ENCODE measurements around the gene GDAP1L1. TPM values are rescaled to one million over a fixed set of nuclear protein-coding genes. Genes with fewer than 3 reads are reported as not detected.
A peak's percentile ranks its signal among the peaks of the same experiment; 100 is the strongest.
"Not testable (repeated sequence)": the region's sequence is repeated elsewhere in the genome, so short reads cannot be mapped to it uniquely, and the experiment has no call there.

The GDAP1L1 gene
- total RNA-seq, 1 experiment from 2014 or later: not detected

DNA sequence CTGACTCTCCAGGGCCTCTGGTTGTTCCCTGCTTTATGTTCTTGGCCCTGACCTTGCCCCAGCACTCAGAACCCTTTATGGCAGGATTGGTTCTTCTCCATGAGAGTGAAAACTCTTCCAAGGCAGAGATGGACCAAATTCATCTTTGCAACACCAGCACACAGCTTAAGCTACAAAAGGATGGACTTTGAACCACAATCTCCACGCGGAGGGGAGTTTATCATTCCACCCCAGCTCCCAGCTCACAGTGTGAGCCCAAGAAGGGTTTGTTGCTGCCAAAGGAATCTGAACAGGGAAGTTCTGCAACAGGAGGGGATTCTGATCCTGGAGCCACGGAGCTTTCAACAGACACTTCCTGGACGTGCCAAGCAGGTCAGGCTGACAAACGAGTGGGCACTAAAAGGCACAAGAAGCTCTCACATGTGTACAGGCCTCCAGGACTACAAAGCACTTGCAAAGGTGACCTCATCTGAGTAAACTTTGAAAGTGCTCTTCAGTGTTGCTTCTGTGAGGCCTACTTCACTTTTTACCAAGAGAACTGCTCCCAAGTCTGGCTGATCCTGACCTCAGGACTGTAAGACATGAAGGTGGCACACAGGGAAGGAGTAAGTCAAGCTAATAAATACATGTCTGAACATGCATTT, 55.0 kb downstream of the GDAP1L1 start:
- DNase-seq (ENCODE audit: low spot score): no peak

DNA sequence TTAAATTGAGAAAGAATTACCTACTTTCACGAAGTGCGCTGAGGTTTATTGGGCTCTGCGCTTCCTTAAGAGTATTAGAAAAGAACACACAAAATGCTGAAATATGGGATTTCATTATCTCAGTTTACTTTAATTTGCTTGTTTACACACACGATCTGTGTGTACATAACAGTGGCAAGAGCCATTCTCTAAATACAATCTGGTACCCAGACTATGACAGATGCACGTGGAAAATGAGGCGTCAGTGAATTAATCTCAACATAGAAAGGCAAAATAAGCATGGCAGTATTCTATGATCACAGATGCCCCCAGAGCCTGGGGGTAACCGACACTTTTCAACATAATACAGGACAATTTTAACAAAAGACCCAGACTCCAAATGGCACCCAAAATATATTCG, 55.6 kb downstream of the GDAP1L1 start:
- DNase-seq (ENCODE audit: low spot score): no peak

DNA sequence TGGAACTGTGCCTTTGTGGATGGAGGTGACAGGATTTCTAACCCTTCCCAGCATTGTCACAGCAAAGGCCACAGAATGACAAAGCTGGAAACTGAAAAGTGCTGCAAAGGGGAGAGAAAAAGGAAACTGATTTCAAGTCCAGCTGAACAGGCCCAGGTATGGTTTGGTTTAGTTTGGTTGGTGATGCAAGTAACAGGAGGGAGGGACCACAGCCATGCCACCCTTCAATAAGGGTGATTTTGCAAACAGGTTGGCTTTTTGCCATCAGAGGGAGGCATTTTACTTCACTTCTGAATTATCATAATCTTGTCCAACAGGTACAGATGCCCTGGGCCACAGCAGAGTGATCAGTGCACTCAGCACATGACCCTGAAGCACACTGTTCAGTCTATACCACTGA, 57.3 kb downstream of the GDAP1L1 start:
- DNase-seq (ENCODE audit: low spot score): no peak

DNA sequence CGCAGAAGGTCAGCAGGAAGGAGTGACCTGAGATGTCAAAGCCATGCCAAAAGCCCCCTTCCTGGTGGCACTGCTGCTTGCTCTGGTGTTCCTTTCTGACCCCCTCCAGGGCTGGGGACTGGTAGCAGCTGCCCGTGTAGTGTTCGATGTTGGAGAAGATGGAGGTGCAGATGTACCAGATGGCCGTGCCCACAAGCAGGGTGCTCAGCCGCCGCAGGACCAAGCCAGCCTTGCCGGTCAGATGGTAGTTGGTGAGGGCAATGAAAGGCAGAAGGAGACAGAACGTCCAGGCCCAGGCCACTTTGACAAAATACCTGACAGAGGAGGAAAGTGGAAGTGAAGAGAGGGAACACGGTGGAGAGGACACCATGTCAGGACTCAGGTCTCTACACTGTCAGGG, 59.8 kb downstream of the GDAP1L1 start:
- DNase-seq (ENCODE audit: low spot score): no peak

DNA sequence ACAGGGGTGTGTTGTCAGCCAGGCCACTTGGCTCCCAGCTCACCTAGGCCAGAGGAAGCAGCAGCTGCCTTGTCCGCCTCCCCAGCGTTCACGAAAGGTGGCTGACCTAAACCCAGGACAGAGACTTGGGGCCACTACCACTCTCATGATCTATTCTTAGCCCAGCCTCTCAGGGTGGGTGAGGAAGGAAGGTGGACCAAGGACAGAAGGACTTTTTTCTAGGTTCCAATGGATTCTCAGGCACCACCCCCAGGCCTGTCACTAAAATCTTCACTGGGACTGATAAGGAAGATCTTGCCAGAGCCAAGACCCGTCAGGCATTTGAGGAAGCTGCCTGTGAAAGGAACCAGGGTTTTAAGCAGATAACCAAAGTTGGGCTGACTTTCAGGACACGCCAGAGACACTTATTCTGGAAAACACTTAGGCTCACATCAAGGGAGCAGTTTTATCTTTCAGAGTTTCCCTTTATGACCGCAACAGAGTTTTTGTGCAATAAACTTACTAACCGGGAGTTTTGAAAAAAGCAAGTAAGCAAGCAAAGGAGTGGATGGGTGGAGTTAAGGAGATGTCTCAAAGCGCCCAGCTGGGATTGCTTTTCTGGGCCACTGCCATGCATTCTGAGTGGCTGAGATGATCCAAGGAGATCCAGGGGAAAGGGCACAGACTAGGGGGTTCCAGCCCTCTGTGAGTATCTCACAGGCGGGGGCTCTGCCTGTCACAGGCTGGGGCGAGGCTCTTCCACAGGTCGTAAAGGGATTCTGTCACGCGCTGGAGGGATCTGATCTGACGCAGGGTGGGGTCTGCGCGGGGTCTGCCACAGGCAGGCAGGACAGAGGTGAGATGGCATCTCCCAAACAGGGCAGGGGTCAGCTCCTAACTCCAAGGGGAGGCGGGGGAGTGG, 62.9 kb downstream of the GDAP1L1 start:
- peak; percentile 28 for DNase-seq (ENCODE audit: low spot score)

DNA sequence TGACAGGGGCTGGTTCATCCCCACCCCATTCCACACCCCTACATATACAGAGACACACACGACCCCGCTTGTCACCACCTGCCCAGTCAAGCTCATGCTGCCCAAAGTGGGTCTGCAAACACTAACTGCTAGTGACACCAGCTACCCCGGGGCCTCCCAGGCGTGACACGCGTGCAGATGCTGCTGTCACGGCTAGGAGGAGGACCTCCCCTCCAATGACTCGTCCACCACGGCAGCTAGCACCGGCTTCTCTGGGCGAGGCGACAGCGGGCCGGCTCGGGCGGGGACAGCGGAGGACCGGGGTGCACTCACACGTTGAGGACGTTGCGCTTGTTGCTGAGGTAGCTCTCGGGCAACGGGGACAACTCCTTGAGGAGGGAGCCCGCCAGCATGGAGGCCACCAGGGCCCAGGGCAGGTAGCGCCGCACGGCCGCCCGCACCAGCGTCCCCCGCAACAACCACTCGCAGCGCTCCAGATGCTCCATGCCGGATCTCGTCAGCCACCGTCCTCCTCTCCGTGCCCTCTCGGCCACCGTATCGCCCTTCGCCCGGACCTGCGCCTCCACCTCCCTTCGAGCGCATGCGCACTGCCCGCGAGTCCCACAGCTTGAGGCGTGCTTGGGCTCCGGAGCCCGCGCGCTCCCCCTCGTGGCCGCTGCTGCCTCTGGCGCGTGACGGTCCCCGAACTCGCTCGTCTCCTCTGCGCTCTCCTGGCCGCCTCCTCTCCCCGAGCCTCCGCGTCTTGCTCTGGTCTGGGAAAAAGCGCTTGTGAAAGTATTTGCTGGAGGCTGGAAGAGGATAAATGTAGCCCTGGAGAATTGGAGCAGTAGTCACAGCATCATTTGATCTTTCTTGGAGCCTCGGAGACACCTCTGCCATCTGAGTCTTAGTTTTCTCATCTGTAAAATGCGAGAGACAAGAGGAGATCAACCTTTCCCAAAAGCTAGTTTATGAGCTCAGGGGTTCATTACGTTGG, 63.8 kb downstream of the GDAP1L1 start, which contains the start of gene FITM2:
Gene FITM2 (minus strand): TSS at position 539 of the 976 bp plus-strand sequence. CDS start 54 bp downstream, at position 485.
- peak; percentile 92 for DNase-seq (ENCODE audit: low spot score)

DNA sequence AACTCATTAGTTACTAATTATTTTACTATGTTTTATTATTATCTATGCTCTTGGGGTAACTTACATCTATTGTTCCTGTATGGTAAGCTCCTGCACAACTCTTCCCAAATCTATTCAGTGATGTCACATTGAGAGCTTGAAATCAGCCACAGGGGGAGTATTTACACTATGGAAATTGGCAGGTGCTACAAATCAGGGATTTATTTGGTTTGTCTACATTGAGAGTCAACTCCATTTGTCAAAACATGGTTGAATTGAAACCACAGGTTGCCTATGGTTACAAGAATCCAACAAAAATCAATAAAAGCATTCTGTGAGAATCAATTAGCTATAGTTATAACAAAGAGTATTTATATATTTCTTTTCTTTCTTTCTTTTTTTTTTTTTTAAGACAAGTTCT, 67.8 kb downstream of the GDAP1L1 start:
- no peak for DNase-seq (ENCODE audit: low spot score)

DNA sequence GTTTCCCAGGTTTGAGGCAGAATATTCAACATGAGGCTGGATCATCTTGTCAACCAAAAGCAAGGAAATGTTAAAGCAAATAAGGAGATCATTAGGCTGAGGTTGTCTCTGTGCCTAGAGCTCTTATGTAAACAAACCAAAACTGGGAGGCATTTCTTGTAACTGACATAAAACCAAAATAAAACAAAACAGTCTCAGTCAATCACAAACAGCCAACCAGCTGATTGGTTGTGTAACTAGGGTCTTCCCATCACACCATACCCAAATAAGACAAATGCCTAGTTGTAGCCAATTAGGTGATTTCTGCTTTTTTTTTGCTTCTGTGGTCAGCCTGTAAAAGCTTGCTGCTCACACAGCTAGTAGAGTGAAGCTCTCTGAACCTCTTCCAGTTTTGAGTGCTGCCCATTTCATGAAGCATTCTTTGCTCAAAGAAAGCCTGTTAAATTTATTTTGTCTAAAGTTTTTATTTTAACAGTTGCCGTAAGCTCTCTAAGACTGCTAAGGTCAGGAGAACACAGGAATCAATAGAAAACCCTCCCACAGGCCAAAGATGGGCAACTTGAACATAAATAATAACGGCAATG, 72.8 kb downstream of the GDAP1L1 start:
- DNase-seq (ENCODE audit: low spot score): no peak

DNA sequence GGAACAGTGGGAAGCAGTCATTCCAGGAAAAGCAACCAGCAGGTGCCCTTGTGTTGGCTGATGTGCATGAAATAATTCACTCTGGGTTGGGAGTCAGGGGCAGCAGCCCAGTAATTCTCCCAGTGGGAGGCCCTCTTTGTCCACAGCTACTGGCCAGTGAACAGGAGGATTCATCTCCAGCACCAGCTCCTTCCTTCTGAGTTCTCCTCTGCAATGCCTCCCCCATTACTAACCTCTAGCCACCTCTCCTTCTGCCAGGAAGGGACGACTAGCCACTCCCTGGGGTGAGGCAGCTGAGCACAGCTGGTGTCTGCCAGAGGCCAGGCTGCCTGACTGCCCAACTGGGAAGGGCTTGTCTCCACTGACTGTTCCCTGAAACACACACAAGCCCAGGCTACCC, 77.2 kb downstream of the GDAP1L1 start:
- peak; percentile 48 for DNase-seq (ENCODE audit: low spot score)

DNA sequence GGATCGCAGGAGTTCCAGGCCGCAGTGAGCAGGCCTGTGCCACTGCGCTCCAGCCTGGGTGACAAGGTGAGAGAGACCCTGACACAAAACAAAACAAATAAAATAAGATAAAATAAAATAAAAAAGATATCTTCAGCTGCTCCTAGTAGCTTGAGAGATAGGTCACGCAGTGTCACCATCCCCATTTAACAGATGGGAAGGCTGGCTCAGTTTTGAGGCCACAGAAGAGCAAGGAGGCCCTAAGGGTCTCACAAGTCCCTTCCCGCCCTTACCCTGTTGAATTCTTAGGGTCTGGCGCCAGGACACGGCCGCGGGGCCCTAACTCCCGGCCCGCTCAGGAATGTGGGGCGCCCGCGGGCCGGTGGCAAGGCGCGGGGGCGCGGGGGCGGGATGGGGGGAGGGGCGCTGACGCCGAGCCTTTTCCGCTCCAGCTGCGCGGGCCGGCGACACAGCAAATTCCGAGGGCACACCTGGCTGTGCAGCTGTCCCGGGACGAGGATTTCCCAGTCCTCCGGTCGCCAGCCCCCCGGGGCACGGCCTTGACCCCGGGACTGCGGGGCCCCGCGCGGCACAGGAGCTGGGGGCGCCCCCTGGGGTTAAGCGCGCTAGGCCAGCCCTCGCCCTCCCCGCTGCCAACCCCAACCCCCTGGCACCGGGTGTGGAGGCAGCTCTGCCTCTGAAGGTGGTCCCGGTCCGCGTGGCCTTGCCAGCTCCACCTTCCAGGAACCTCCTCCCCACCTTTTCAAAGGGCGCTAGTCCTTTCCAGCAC, 79.5 kb downstream of the GDAP1L1 start:
- DNase-seq (ENCODE audit: low spot score): no peak

DNA sequence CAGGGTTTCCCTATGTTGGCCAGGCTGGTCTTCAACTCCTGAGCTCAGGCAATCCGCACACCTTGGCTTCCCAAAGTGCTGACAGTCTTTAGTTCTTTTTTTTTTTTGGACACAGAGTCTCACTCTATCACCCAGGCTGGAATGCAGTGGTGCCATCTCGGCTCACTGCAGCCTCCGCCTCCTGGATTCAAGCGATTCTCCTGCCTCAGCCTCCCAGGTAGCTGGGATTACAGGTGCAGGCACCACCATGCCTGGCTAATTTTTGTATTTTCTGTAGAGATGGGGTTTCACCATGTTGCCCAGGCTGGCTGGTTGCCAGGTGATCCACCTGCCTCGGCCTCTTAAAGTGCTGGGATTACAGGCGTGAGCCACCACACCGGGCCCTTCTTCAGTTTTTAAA, 80.6 kb downstream of the GDAP1L1 start:
- not testable (repeated sequence) for DNase-seq (ENCODE audit: low spot score)

DNA sequence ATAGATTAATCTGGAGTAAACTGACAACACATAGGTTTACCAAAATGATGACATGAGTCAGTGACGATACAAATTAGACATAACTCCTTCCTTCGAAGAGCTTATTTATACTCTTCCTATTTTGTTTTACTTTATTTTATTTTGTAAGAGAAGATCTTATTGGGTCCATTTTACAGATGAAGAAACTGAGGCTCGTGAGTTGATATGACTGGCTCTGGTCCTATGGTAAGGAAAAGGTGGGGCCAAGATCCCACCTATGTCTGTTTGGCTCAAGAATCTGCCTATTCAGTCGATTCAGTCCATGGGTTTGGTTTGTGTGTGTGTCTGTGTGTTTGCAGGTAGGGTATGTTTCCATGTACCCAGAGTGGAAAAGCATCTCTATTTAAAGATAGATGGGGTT, 81.3 kb downstream of the GDAP1L1 start:
- no peak for DNase-seq (ENCODE audit: low spot score)

Other genes starting within 250 kb of the GDAP1L1 start
- 3.1 and 4.8 TPM in 2 replicates for gene JPH2, start 60.1 kb upstream of the GDAP1L1 start, total RNA-seq (2014; rRNA removed; shearing (Covaris generic))
- gene OSER1, start 36.5 kb upstream of the GDAP1L1 start, total RNA-seq (2014; rRNA removed; shearing (Covaris generic)): 61.7 and 69.9 TPM in 2 replicates
- gene FITM2, start 63.9 kb downstream of the GDAP1L1 start, total RNA-seq (2014; rRNA removed; shearing (Covaris generic)): 11.8 and 12.9 TPM in 2 replicates
- gene R3HDML, start 89.7 kb downstream of the GDAP1L1 start, total RNA-seq (2014; rRNA removed; shearing (Covaris generic)): not detected in 2 replicates
- not detected in 2 replicates for gene HNF4A, start 108.4 kb downstream of the GDAP1L1 start, total RNA-seq (2014; rRNA removed; shearing (Covaris generic))
- gene TTPAL, start 228.6 kb downstream of the GDAP1L1 start, total RNA-seq (2014; rRNA removed; shearing (Covaris generic)): 9.8 and 10.9 TPM in 2 replicates